ENCODE results near the gene IL1R1.

Gene IL1R1

DNA sequence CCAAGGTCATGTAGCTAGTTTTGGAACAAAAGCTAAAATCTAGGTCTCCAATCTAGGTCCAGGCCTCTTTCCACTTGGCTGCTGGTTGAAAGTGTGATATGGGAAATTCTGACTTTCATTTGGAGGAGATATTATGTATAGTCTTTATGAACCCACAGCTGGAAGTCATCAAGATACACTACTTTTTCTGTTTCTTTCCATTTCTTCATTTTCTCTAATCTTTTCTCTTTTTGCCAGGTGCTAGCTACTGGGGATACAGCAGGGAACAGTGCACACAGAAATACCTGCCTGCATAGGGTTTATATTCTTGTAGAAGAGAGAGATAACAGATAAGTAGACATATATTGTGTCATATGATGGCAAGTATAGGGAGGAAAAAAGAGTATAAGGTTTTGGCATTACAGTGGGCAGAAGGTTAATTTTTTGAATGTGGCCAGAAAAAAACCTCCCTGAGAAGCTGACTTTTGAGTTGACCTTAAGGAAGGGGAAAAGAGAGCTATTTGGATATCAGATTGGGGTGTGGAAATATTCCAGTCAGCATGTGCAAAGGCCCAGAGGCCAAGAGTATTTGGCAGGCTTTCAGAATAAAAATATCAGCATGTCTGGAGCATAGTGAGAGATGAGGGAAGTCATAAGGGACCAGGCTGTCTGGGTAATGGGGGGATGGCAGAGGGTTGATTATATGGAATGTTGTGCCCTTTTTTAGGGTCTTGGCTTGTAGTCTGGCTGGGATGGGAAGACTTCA, 15.6 kb downstream of the IL1R1 start:
- TF ChIP-seq, protein P1, sequence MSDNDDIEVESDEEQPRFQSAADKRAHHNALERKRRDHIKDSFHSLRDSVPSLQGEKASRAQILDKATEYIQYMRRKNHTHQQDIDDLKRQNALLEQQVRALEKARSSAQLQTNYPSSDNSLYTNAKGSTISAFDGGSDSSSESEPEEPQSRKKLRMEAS (IDR thresholded peaks at IDR 0.05; ENCODE audit: low read depth, low read length), result no peak
- no peak for TF ChIP-seq POLR2A (IDR thresholded peaks at IDR 0.05; ENCODE audit: extremely low read depth, insufficient read length)
- TF ChIP-seq MYC (IDR thresholded peaks at IDR 0.05; ENCODE audit: low read depth, low read length), result no peak
- TF ChIP-seq, protein P2, sequence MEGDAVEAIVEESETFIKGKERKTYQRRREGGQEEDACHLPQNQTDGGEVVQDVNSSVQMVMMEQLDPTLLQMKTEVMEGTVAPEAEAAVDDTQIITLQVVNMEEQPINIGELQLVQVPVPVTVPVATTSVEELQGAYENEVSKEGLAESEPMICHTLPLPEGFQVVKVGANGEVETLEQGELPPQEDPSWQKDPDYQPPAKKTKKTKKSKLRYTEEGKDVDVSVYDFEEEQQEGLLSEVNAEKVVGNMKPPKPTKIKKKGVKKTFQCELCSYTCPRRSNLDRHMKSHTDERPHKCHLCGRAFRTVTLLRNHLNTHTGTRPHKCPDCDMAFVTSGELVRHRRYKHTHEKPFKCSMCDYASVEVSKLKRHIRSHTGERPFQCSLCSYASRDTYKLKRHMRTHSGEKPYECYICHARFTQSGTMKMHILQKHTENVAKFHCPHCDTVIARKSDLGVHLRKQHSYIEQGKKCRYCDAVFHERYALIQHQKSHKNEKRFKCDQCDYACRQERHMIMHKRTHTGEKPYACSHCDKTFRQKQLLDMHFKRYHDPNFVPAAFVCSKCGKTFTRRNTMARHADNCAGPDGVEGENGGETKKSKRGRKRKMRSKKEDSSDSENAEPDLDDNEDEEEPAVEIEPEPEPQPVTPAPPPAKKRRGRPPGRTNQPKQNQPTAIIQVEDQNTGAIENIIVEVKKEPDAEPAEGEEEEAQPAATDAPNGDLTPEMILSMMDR (IDR thresholded peaks at IDR 0.05; ENCODE audit: low read depth, low read length), result no peak
- no peak for DNase-seq (ENCODE audit: low read depth)

DNA sequence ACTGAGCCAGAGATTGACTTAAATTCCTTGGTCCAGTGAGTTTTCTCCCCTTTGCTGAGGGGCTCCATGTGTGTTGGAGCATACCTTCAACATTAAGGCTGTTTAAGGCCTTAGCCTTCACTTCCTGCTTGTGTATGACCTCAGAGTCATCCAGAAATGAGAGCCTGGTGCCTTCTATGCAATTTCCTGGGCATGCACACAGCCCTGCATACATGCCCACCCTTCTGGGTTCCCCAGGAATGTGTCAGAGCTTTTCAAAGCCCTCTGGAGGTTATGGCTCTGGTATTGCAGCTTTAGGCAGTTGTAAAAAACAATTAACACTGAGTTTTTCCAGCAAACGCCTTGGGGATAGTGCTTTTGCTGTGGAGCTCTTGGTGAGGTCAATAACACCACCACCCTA, 16.7 kb downstream of the IL1R1 start:
- no peak overlapping the region for H3K4me3 ChIP-seq (ENCODE audit: low read depth, low read length)
- peak; percentile 25 for DNase-seq (ENCODE audit: low read depth)
- TF ChIP-seq, protein P1 (IDR thresholded peaks at IDR 0.05; ENCODE audit: low read depth, low read length), result no peak
- TF ChIP-seq MYC (IDR thresholded peaks at IDR 0.05; ENCODE audit: low read depth, low read length) (no peak), POLR2A (IDR thresholded peaks at IDR 0.05; ENCODE audit: extremely low read depth, insufficient read length) (no peak)
- TF ChIP-seq, protein P2 (IDR thresholded peaks at IDR 0.05; ENCODE audit: low read depth, low read length), result no peak

More for the DNA sequence above, 15.6 kb downstream of the IL1R1 start:
- H3K4me3 ChIP-seq (ENCODE audit: low read depth, low read length), result no peak overlapping the region

DNA sequence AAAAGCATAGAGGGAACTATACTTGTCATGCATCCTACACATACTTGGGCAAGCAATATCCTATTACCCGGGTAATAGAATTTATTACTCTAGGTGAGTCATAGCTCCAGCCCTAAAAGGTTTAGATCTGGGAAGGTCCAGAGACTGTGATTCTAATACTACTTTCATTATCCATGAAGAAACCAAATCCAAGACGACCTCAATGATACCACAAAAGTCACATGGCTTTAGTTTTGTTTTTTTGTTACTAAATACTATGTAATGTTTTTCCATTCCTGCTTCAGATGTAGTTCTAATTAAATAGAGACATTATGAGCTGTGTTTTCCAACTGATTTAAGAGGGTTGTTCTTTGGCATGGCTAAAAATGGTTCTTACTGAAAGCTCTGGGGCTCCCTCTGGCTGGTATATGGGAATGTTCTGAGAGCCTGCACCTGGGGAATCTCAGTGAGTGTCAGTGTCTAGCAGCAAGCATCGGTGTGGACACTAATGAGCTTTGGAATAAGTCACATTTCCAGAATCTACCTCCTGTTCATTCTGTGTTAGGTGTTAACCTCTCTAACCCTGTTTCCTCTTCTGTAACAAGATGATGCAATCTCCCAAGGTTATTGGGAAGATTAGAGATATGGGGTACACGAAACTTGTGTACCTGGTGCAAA, 23.8 kb downstream of the IL1R1 start:
- H3K4me3 ChIP-seq (ENCODE audit: low read depth, low read length), result no peak overlapping the region
- TF ChIP-seq MYC (IDR thresholded peaks at IDR 0.05; ENCODE audit: low read depth, low read length) (no peak), POLR2A (IDR thresholded peaks at IDR 0.05; ENCODE audit: extremely low read depth, insufficient read length) (no peak)
- TF ChIP-seq, protein P1 (IDR thresholded peaks at IDR 0.05; ENCODE audit: low read depth, low read length), result no peak
- TF ChIP-seq, protein P2 (IDR thresholded peaks at IDR 0.05; ENCODE audit: low read depth, low read length), result no peak
- DNase-seq (ENCODE audit: low read depth), result peak; percentile 19

DNA sequence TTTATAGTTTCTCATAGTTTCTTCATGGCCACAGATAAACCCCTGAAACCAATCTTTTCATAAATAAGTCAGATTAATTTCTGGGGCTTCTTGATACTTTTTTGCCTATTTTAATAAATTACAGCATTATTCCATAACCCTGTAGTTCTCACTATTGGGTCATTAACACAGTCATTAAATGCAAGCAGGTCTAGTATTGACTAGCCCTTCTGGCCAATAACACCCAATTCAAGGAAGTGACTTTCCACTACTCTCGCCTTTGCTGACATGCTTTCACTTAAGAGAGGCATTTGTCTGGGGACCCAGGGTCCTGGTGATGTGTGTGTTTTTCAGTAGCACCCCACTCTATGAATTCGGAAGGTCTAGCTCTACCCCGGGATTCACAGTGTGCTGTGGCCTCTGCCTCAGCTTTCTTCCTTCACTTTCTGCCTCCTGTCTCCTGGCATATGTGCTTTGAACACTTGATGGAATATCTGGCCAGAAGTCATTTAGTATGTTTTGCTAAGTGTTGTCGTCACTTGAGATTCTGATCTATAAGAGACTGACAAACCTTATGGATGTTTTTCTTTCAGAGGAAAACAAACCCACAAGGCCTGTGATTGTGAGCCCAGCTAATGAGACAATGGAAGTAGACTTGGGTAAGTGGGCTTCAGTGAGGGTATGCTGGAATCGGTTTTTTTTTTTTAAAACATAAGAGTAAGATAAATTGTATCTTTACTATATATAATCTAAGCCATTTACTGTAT, 25.7 kb downstream of the IL1R1 start:
- H3K4me3 ChIP-seq (ENCODE audit: low read depth, low read length), result no peak overlapping the region
- DNase-seq (ENCODE audit: low read depth), result no peak
- no peak for TF ChIP-seq MYC (IDR thresholded peaks at IDR 0.05; ENCODE audit: low read depth, low read length)
- TF ChIP-seq, protein P2 (IDR thresholded peaks at IDR 0.05; ENCODE audit: low read depth, low read length), result no peak
- TF ChIP-seq, protein P1 (IDR thresholded peaks at IDR 0.05; ENCODE audit: low read depth, low read length), result no peak
- TF ChIP-seq POLR2A (IDR thresholded peaks at IDR 0.05; ENCODE audit: extremely low read depth, insufficient read length), result no peak

DNA sequence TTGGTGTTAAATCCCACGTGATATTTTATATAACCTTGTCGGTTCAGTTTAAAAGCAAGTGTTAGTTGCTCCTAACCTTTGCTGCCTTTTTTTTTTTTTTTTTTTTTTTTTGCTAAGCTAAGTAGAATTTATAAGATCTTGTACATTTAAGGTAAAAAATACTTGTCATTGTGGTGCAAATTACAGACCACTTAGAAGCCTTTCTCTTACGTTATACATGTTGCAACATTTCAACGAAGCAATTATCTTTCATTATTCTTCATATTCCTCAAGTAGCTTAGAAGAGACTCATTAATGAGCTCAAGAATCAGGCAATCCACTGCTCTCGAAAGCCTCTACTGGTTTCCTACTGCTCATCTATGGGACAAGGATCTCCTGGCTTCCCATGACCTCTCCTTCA, 29.4 kb downstream of the IL1R1 start:
- TF ChIP-seq, protein P2 (IDR thresholded peaks at IDR 0.05; ENCODE audit: low read depth, low read length), result no peak
- TF ChIP-seq MYC (IDR thresholded peaks at IDR 0.05; ENCODE audit: low read depth, low read length) (no peak), POLR2A (IDR thresholded peaks at IDR 0.05; ENCODE audit: extremely low read depth, insufficient read length) (no peak)
- TF ChIP-seq, protein P1 (IDR thresholded peaks at IDR 0.05; ENCODE audit: low read depth, low read length), result no peak
- H3K4me3 ChIP-seq (ENCODE audit: low read depth, low read length), result no peak overlapping the region
- DNase-seq (ENCODE audit: low read depth), result peak; percentile 8
